NCI-H2107 treated with DMSO at 0.1 percent for 48 hours (cell line): ENCODE measurements around the gene TGIF2LX.
"Not testable (repeated sequence)": the region's sequence is repeated elsewhere in the genome, so short reads cannot be mapped to it uniquely, and the experiment has no call there.

Experiments
- DNase-seq: peaks from one replicate; lab custom pipeline; 2025; ENCODE audit not compliant: unreplicated experiment; lab: John Stamatoyannopoulos, UW

The TGIF2LX gene

DNA sequence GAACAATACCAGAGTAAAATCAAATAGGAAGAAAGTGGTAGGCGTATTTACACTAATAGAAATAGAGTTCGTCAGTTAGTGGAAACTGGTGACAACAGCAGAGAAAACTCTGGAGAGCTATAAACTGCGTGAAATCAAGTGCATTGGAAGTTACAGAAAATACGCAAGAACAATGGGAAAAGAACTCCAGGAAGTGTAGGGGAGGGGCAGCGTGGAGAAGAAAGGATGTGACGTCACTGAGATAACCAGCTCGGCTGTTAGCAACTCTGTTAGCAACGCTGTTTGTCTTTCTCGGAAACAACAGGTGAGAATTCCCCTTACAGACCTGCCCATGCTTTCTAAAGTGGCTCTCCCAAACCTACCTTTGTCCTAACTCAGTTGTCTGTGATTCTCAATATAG, at the start of gene TGIF2LX:
TSS of gene TGIF2LX (plus strand) at position 244 of the 400 bp plus-strand sequence. CDS start 178 bp downstream, outside the sequence.
- not testable (repeated sequence) for DNase-seq

DNA sequence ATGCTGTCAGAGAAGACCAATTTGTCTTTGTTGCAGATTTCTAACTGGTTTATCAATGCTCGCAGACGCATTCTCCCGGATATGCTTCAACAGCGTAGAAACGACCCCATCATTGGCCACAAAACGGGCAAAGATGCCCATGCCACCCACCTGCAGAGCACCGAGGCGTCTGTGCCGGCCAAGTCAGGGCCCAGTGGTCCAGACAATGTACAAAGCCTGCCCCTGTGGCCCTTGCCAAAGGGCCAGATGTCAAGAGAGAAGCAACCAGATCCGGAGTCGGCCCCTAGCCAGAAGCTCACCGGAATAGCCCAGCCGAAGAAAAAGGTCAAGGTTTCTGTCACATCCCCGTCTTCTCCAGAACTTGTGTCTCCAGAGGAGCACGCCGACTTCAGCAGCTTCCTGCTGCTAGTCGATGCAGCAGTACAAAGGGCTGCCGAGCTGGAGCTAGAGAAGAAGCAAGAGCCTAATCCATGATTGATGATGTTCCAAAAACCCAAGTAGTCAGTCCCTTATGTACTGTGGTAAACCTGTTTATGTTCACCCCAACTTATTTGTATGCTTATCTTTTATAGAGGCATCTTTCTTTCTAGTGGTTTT, 728 bp downstream of the TGIF2LX start:
- DNase-seq = not testable (repeated sequence)

DNA sequence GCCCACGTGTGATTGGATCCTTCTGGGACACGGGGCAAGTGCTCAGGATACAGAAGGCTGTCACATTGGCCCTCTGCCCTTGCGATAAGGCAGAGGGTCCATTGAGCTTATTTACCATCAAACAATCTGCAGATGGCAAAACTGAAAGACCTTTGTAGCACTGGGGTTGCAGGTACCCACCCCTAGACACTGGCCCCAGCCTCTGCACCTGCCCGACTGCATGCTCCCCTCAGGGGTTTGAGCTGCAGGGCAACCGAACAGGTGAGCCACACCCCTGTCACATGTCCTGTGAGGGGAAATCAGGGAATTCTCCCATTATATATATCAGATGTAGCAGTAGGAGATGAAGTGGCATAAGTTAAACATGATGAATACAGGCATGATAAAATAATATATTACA, 21.4 kb downstream of the TGIF2LX start:
- not testable (repeated sequence) for DNase-seq

DNA sequence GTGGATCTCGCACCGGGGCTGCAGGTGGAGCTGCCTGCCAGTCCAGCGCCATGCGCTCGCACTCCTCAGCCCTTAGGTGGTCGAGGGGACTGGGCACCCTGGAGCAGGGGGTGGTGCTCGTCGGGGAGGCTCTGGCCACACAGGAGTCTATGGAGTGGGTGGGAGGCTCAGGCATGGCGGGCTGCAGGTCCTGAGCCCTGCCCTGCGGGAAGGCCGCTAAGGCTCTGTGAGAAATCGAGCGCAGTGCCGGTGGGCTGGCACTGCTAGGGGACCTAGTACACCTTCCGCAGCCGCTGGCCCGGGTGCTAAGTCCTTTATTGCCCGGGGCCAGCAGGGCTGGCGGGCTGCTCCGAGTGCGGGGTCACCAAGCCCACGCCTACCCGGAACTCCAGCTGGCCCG, 43.9 kb downstream of the TGIF2LX start:
- DNase-seq = not testable (repeated sequence)
